HepG2 (cell line): ENCODE data around the gene FAM83C. TPM values are rescaled to one million over a fixed set of nuclear protein-coding genes. Genes with fewer than 3 reads are reported as not detected.
"Not testable (repeated sequence)": the region's sequence is repeated elsewhere in the genome, so short reads cannot be mapped to it uniquely, and the experiment has no call there.

ENCODE experiments used
- CCDC6 ChIP-seq: sonication (generic); formaldehyde crosslinking; IDR thresholded peaks from 2 replicates; pipeline ENCODE4 v1.8.1; 2022; ENCODE audit warnings: mild to moderate bottlenecking, missing genetic modification reagents, moderate library complexity
- JUN ChIP-seq: sonication (generic); formaldehyde crosslinking; IDR thresholded peaks from 2 replicates; pipeline ENCODE4 v1.4.0; 2020; ENCODE audit warnings: mild to moderate bottlenecking, missing genetic modification reagents
- NR2F6 ChIP-seq, 2 experiments: IDR thresholded peaks; 2 replicates each; pipeline ENCODE4 v1.6.1; 2016; ENCODE audit warnings: antibody characterized with exemption in 1 of 2, mild to moderate bottlenecking in 1 of 2
- PCBP2 ChIP-seq: fragments of 200-400 bp; formaldehyde crosslinking; optimal IDR thresholded peaks from 2 replicates; pipeline ENCODE3; 2018; ENCODE audit warnings: low read length, low read depth; ENCODE audit not compliant: poor library complexity, severe bottlenecking
- POGK ChIP-seq: sonication (generic); formaldehyde crosslinking; conservative IDR thresholded peaks from 2 replicates; pipeline ENCODE4 v1.8.0; 2022; ENCODE audit warnings: mild to moderate bottlenecking, moderate library complexity, missing genetic modification reagents
- RARA ChIP-seq: IDR thresholded peaks from 2 replicates; pipeline ENCODE4 v1.6.1; 2016; ENCODE audit warnings: missing genetic modification reagents, missing compliant biosample characterization
- SOX5 ChIP-seq: IDR thresholded peaks from 2 replicates; pipeline ENCODE4 v1.6.1; 2016; ENCODE audit warnings: borderline replicate concordance
- SOX6 ChIP-seq, 2 experiments: fragments of 450-650 bp in 1 of 2; sonication (generic) in 1 of 2; formaldehyde crosslinking in 1 of 2; IDR thresholded peaks; 2 replicates each; pipeline versions ENCODE4 v1.4.0 to v1.6.1; 2017 to 2020; ENCODE audit warnings: antibody characterized with exemption in 1 of 2, mild to moderate bottlenecking in 1 of 2, missing genetic modification reagents in 1 of 2
- SP5 ChIP-seq: IDR thresholded peaks from 2 replicates; pipeline ENCODE4 v1.6.1; 2016; ENCODE audit warnings: low read depth, borderline replicate concordance
- SSRP1 ChIP-seq: IDR thresholded peaks from 2 replicates; pipeline ENCODE4 v1.6.1; 2016; ENCODE audit warnings: control low read depth
- TEAD3 ChIP-seq: optimal IDR thresholded peaks from 2 replicates; pipeline ENCODE3; 2016; ENCODE audit warnings: borderline replicate concordance
- TGIF2 ChIP-seq: IDR thresholded peaks from 2 replicates; pipeline ENCODE4 v1.6.1; 2016; ENCODE audit warnings: control low read depth, missing compliant biosample characterization
- polyA plus RNA-seq, 8 experiments: library from polyadenylated mRNA; depleted of rRNA in 3 of 8; stranded (reverse) in 7 of 8; unstranded in 1 of 8; fragments of >200 nt; fragmentation: Illumina TruSeq in 4 of 8; extraction: Trizol in 4 of 8; gene quantifications; 2 replicates each; pipeline versions ENCODE4 v1.2.1 to v1.2.3, GENCODE V29; 2011 to 2016; ENCODE audit warnings: low read depth in 4 of 8, missing spikeins in 1 of 8, mixed read lengths in 1 of 8; ENCODE audit not compliant: insufficient read depth in 1 of 8
- total RNA-seq, 5 experiments: library from RNA; depleted of rRNA; stranded (reverse); fragments of >200 nt; fragmentation: Illumina TruSeq; extraction: Trizol; gene quantifications; 2 replicates each; pipeline ENCODE4 v1.2.3, GENCODE V29; 2016; ENCODE audit warnings: low read depth in 1 of 5
- TF ChIP-seq, protein P1 (sequence below): sonication (generic); formaldehyde crosslinking; IDR thresholded peaks from 2 replicates; pipeline ENCODE4 v1.4.0; 2020; ENCODE audit warnings: missing genetic modification reagents
- TF ChIP-seq, protein P2 (sequence below): sonication (generic); formaldehyde crosslinking; conservative IDR thresholded peaks from 2 replicates; pipeline ENCODE4 v1.8.1; 2023; ENCODE audit warnings: missing genetic modification reagents
- TF ChIP-seq, protein P3 (sequence below): IDR thresholded peaks from 2 replicates; pipeline ENCODE4 v1.6.1; 2016; ENCODE audit warnings: missing compliant biosample characterization, missing genetic modification reagents, borderline replicate concordance
- TF ChIP-seq, protein P4 (sequence below): IDR thresholded peaks from 2 replicates; pipeline ENCODE4 v1.6.1; 2016; ENCODE audit warnings: low read depth, control low read depth
- TF ChIP-seq, protein P5 (sequence below): sonication (generic); formaldehyde crosslinking; IDR thresholded peaks from 2 replicates; pipeline ENCODE4 v1.5.1; 2020; ENCODE audit warnings: mild to moderate bottlenecking, moderate library complexity, missing genetic modification reagents

Gene FAM83C
- total and polyA plus RNA-seq, 2 of the 13 experiments (the other 11 are each of a cell fraction or from before 2014, with no cell fraction given), result 0.04 TPM; not detected in 1

GRCh38 chr20:35262731-35263531 is 29.3 kb downstream of the FAM83C start (continued):
- 0 out of 2 replicates have a peak, but pooled peaks have one; percentile 42 for TF ChIP-seq CCDC6 (CRISPR knock-in tag)
- TF ChIP-seq JUN (CRISPR knock-in tag), result 0 out of 2 replicates have a peak, but pooled peaks have one; percentile 32
- TF ChIP-seq RARA, result 0 out of 2 replicates have a peak, but pooled peaks have one; percentile 9
- not testable (repeated sequence) for TF ChIP-seq NR2F6, SOX6 (IDR thresholded peaks at IDR 0.05)
- 0 out of 2 replicates have a peak, but pooled peaks have one; percentile 12 for TF ChIP-seq NR2F6 (CRISPR knock-in tag; IDR thresholded peaks at IDR 0.05)
- TF ChIP-seq, protein P1, sequence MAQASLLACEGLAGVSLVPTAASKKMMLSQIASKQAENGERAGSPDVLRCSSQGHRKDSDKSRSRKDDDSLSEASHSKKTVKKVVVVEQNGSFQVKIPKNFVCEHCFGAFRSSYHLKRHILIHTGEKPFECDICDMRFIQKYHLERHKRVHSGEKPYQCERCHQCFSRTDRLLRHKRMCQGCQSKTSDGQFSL (CRISPR knock-in tag), result 0 out of 2 replicates have a peak, but pooled peaks have one; percentile 25
- 0 out of 2 replicates have a peak, but pooled peaks have one; percentile 73 for TF ChIP-seq TGIF2 (CRISPR knock-in tag)
- TF ChIP-seq, protein P2, sequence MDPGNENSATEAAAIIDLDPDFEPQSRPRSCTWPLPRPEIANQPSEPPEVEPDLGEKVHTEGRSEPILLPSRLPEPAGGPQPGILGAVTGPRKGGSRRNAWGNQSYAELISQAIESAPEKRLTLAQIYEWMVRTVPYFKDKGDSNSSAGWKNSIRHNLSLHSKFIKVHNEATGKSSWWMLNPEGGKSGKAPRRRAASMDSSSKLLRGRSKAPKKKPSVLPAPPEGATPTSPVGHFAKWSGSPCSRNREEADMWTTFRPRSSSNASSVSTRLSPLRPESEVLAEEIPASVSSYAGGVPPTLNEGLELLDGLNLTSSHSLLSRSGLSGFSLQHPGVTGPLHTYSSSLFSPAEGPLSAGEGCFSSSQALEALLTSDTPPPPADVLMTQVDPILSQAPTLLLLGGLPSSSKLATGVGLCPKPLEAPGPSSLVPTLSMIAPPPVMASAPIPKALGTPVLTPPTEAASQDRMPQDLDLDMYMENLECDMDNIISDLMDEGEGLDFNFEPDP (CRISPR knock-in tag), result 0 out of 2 replicates have a peak, but pooled peaks have one; percentile 71
- TF ChIP-seq TEAD3 (CRISPR knock-in tag), result peak; percentile 98
- TF ChIP-seq SOX5 (CRISPR knock-in tag), result 0 out of 2 replicates have a peak, but pooled peaks have one; percentile 10
- TF ChIP-seq SSRP1 (CRISPR knock-in tag), result peak; percentile 86; the same call in 1 of the 2 replicates
- TF ChIP-seq, protein P3, sequence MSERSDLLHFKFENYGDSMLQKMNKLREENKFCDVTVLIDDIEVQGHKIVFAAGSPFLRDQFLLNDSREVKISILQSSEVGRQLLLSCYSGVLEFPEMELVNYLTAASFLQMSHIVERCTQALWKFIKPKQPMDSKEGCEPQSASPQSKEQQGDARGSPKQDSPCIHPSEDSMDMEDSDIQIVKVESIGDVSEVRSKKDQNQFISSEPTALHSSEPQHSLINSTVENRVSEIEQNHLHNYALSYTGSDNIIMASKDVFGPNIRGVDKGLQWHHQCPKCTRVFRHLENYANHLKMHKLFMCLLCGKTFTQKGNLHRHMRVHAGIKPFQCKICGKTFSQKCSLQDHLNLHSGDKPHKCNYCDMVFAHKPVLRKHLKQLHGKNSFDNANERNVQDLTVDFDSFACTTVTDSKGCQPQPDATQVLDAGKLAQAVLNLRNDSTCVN (CRISPR knock-in tag), result peak; percentile 89; the same call in 1 of the 2 replicates
- peak; percentile 30 for TF ChIP-seq PCBP2
- TF ChIP-seq, protein P4, sequence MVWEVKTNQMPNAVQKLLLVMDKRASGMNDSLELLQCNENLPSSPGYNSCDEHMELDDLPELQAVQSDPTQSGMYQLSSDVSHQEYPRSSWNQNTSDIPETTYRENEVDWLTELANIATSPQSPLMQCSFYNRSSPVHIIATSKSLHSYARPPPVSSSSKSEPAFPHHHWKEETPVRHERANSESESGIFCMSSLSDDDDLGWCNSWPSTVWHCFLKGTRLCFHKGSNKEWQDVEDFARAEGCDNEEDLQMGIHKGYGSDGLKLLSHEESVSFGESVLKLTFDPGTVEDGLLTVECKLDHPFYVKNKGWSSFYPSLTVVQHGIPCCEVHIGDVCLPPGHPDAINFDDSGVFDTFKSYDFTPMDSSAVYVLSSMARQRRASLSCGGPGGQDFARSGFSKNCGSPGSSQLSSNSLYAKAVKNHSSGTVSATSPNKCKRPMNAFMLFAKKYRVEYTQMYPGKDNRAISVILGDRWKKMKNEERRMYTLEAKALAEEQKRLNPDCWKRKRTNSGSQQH (CRISPR knock-in tag), result peak; percentile 50; the same call in 1 of the 2 replicates
- TF ChIP-seq SOX6 (CRISPR knock-in tag; IDR thresholded peaks at IDR 0.05), result peak; percentile 52; the same call in 1 of the 2 replicates
- TF ChIP-seq POGK (CRISPR knock-in tag), result peak; percentile 22; the same call in 1 of the 2 replicates
- TF ChIP-seq, protein P5, sequence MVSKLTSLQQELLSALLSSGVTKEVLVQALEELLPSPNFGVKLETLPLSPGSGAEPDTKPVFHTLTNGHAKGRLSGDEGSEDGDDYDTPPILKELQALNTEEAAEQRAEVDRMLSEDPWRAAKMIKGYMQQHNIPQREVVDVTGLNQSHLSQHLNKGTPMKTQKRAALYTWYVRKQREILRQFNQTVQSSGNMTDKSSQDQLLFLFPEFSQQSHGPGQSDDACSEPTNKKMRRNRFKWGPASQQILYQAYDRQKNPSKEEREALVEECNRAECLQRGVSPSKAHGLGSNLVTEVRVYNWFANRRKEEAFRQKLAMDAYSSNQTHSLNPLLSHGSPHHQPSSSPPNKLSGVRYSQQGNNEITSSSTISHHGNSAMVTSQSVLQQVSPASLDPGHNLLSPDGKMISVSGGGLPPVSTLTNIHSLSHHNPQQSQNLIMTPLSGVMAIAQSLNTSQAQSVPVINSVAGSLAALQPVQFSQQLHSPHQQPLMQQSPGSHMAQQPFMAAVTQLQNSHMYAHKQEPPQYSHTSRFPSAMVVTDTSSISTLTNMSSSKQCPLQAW (CRISPR knock-in tag), result peak; percentile 69
- TF ChIP-seq SP5 (CRISPR knock-in tag), result peak; percentile 24; the same call in 1 of the 2 replicates
